K562 (cell line): ENCODE measurements around the gene ACP4. TPM values are rescaled to one million over a fixed set of nuclear protein-coding genes. Genes with fewer than 3 reads are reported as not detected.
A peak's percentile ranks its signal among the peaks of the same experiment; 100 is the strongest.

Experiments
- ATF1 ChIP-seq, 2 experiments: fragments of 450-650 bp in 1 of 2; IDR thresholded peaks; 2 replicates each; pipeline ENCODE4 v1.6.1; 2016; ENCODE audit warnings: missing compliant biosample characterization in 1 of 2, missing genetic modification characterization in 1 of 2
- CCAR2 ChIP-seq: fragments of 200-400 bp; formaldehyde crosslinking; IDR thresholded peaks from 2 replicates; pipeline ENCODE4 v1.6.1; 2017; ENCODE audit warnings: mild to moderate bottlenecking, low read depth, low read length
- CXXC5 ChIP-seq: fragments of 250-450 bp; sonication (Bioruptor Pico); IDR thresholded peaks from 2 replicates; pipeline ENCODE4 v1.8.0; 2022; ENCODE audit warnings: inconsistent platforms, mild to moderate bottlenecking, moderate library complexity
- HNRNPL ChIP-seq: fragments of 200-400 bp; formaldehyde crosslinking; IDR thresholded peaks from 2 replicates; pipeline ENCODE4 v1.6.1; 2017; ENCODE audit warnings: low read depth, mild to moderate bottlenecking, low read length
- KDM5B ChIP-seq: fragments of 200-600 bp; sonication (generic); IDR thresholded peaks from 2 replicates; pipeline ENCODE4 v1.6.1; 2012; ENCODE audit warnings: low read depth, mild to moderate bottlenecking, moderate library complexity, low read length, control low read depth, inconsistent platforms; ENCODE audit not compliant: insufficient replicate concordance
- NCOA2 ChIP-seq, 2 experiments: fragments of 450-650 bp; IDR thresholded peaks; 2 replicates each; pipeline ENCODE4 v1.6.1; 2018; ENCODE audit warnings: mild to moderate bottlenecking in 2 of 2, moderate library complexity in 1 of 2; ENCODE audit not compliant: partially characterized antibody in 2 of 2
- RBM15 ChIP-seq: fragments of 200-400 bp; formaldehyde crosslinking; IDR thresholded peaks from 2 replicates; pipeline ENCODE4 v1.6.1; 2018; ENCODE audit warnings: mild to moderate bottlenecking, low read length, moderate library complexity; ENCODE audit not compliant: insufficient read depth
- SMAD2 ChIP-seq: fragments of 150-350 bp; IDR thresholded peaks from 2 replicates; pipeline ENCODE4 v1.6.1; 2014; ENCODE audit warnings: low read depth, mild to moderate bottlenecking, low read length
- SMAD4 ChIP-seq: fragments of 250-450 bp; sonication (Bioruptor Pico); conservative IDR thresholded peaks from 2 replicates; pipeline ENCODE4 v1.8.0; 2021; ENCODE audit warnings: inconsistent platforms, mild to moderate bottlenecking, moderate library complexity
- SP1 ChIP-seq: sonication (generic); formaldehyde crosslinking; IDR thresholded peaks from 2 replicates; pipeline ENCODE4 v1.8.1; 2022; ENCODE audit warnings: mild to moderate bottlenecking, missing genetic modification reagents
- SUPT5H ChIP-seq: fragments of 450-650 bp; IDR thresholded peaks from 2 replicates; pipeline ENCODE4 v1.6.1; 2016
- ZBTB1 ChIP-seq: sonication (generic); formaldehyde crosslinking; IDR thresholded peaks from 2 replicates; pipeline ENCODE4 v1.8.1; 2023; ENCODE audit warnings: missing genetic modification reagents, low read depth, mild to moderate bottlenecking, borderline replicate concordance
- ZFP36 ChIP-seq: fragments of 150-350 bp; IDR thresholded peaks from 2 replicates; pipeline ENCODE4 v1.6.1; 2018; ENCODE audit warnings: low read length, low read depth; ENCODE audit not compliant: partially characterized antibody
- ZNF143 ChIP-seq: sonication (generic); formaldehyde crosslinking; IDR thresholded peaks from 2 replicates; pipeline ENCODE4 v1.9.0; 2022; ENCODE audit warnings: mild to moderate bottlenecking, missing genetic modification reagents
- ZNF175 ChIP-seq: fragments of 200-800 bp; sonication (Bioruptor generic); IDR thresholded peaks from 2 replicates; pipeline ENCODE4 v1.6.1; 2016; ENCODE audit warnings: low read depth, mild to moderate bottlenecking, missing genetic modification characterization, missing compliant biosample characterization
- ZNF253 ChIP-seq: fragments of 250-450 bp; sonication (Bioruptor Pico); conservative IDR thresholded peaks from 2 replicates; pipeline ENCODE4 v1.6.1; 2021; ENCODE audit warnings: mild to moderate bottlenecking
- ZNF79 ChIP-seq: fragments of 250-450 bp; sonication (Bioruptor Pico); IDR thresholded peaks from 2 replicates; pipeline ENCODE4 v1.4.0; 2020; ENCODE audit warnings: low read depth, mild to moderate bottlenecking, moderate library complexity
- polyA plus RNA-seq, 8 experiments: library from polyadenylated mRNA; depleted of rRNA in 4 of 8; stranded (reverse) in 5 of 8; unstranded in 3 of 8; fragments of >200 nt; fragmentation: Nextera tagmentation in 2 of 8; fragmentation: Illumina TruSeq in 1 of 8; extraction: Ambion mirVana in 2 of 8; extraction: Trizol in 1 of 8; gene quantifications; 2 replicates each; pipeline versions ENCODE4 v1.2.1 to v1.2.3, GENCODE V29; 2011 to 2014; ENCODE audit warnings: inconsistent platforms in 1 of 8, missing spikeins in 1 of 8
- total RNA-seq, 7 experiments: library from RNA; depleted of rRNA in 6 of 7; stranded (reverse); fragments of >200 nt in 6 of 7; fragmentation: Illumina TruSeq in 2 of 7; extraction: Trizol in 2 of 7; gene quantifications; 2 replicates each; pipeline versions ENCODE4 v1.2.1 to v1.2.3, GENCODE V29; 2011 to 2021; ENCODE audit warnings: low replicate concordance in 1 of 7
- TF ChIP-seq, protein P1 (sequence below): sonication (generic); formaldehyde crosslinking; IDR thresholded peaks from 2 replicates; pipeline ENCODE4 v1.8.0; 2023; ENCODE audit warnings: mild to moderate bottlenecking, missing genetic modification reagents
- TF ChIP-seq, protein P2 (sequence below): sonication (generic); formaldehyde crosslinking; IDR thresholded peaks from 2 replicates; pipeline ENCODE4 v1.8.0; 2022; ENCODE audit warnings: mild to moderate bottlenecking, missing genetic modification reagents, borderline replicate concordance
- TF ChIP-seq, protein P3 (sequence below): fragments of 200-400 bp; formaldehyde crosslinking; IDR thresholded peaks from 2 replicates; pipeline ENCODE4 v1.6.1; 2017; ENCODE audit warnings: mild to moderate bottlenecking, low read depth, low read length, moderate library complexity
- TF ChIP-seq, protein P4 (sequence below): sonication (generic); formaldehyde crosslinking; IDR thresholded peaks from 2 replicates; pipeline ENCODE4 v1.9.0; 2022; ENCODE audit warnings: mild to moderate bottlenecking, missing genetic modification reagents

ACP4 gene
- total and polyA plus RNA-seq, 9 of the 15 experiments (the other 6 are each of a cell fraction or from before 2014, with no cell fraction given), result not detected

DNA sequence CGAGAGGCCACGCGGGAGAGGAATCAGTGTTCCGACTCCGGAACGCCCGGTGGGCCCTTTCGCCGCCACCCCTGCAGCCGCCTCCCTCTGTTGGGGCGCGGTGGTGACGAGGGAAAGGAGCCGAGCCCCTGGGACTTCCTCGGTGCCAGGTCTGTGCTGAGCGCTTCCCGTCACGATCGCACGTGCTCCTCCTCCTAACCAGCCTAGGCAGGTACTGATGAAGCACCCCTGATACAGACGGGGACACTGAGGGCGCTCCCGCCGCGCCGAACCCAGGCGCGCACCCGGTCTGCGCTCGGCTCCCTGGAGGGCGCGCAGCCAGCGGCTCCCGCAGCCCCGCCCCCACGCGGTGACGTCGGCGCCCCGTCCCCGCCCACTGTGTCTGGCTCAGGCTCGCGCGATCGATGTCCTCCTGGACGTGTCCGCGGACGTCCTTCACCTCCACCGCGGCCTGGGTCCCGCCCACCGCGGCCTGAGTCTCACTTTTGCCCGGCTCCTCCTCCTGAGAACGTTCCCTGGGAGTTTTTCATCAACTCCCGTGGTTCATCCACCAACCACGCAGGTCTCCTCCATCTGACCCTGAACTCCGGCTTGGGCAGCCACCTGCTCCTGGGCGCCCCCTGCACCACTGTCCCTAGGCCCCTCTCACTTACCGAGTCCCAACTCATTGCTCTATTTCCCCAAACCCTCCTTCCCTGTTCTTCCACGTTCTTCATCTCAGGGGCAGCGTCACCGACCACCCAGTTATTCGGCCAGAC is 45.7 kb downstream of the ACP4 start (continued):
- TF ChIP-seq, protein P1, sequence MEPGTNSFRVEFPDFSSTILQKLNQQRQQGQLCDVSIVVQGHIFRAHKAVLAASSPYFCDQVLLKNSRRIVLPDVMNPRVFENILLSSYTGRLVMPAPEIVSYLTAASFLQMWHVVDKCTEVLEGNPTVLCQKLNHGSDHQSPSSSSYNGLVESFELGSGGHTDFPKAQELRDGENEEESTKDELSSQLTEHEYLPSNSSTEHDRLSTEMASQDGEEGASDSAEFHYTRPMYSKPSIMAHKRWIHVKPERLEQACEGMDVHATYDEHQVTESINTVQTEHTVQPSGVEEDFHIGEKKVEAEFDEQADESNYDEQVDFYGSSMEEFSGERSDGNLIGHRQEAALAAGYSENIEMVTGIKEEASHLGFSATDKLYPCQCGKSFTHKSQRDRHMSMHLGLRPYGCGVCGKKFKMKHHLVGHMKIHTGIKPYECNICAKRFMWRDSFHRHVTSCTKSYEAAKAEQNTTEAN (CRISPR knock-in tag), result no peak
- TF ChIP-seq SMAD4 (CRISPR knock-in tag), result peak; percentile 78
- TF ChIP-seq RBM15, result no peak
- TF ChIP-seq NCOA2 (IDR thresholded peaks at IDR 0.05; ENCODE audit: partially characterized antibody in 2 of 2), result no peak
- no peak for TF ChIP-seq ATF1 (CRISPR knock-in tag; IDR thresholded peaks at IDR 0.05)
- peak; percentile 93 for TF ChIP-seq ATF1 (tag; IDR thresholded peaks at IDR 0.05)
- TF ChIP-seq CXXC5 (CRISPR knock-in tag), result peak; percentile 80
- no peak for TF ChIP-seq ZNF253 (CRISPR knock-in tag)
- TF ChIP-seq SUPT5H, result peak; percentile 76
- TF ChIP-seq, protein P2, sequence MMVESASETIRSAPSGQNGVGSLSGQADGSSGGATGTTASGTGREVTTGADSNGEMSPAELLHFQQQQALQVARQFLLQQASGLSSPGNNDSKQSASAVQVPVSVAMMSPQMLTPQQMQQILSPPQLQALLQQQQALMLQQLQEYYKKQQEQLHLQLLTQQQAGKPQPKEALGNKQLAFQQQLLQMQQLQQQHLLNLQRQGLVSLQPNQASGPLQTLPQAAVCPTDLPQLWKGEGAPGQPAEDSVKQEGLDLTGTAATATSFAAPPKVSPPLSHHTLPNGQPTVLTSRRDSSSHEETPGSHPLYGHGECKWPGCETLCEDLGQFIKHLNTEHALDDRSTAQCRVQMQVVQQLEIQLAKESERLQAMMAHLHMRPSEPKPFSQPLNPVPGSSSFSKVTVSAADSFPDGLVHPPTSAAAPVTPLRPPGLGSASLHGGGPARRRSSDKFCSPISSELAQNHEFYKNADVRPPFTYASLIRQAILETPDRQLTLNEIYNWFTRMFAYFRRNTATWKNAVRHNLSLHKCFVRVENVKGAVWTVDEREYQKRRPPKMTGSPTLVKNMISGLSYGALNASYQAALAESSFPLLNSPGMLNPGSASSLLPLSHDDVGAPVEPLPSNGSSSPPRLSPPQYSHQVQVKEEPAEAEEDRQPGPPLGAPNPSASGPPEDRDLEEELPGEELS (CRISPR knock-in tag), result no peak
- no peak for TF ChIP-seq ZBTB1
- TF ChIP-seq, protein P3, sequence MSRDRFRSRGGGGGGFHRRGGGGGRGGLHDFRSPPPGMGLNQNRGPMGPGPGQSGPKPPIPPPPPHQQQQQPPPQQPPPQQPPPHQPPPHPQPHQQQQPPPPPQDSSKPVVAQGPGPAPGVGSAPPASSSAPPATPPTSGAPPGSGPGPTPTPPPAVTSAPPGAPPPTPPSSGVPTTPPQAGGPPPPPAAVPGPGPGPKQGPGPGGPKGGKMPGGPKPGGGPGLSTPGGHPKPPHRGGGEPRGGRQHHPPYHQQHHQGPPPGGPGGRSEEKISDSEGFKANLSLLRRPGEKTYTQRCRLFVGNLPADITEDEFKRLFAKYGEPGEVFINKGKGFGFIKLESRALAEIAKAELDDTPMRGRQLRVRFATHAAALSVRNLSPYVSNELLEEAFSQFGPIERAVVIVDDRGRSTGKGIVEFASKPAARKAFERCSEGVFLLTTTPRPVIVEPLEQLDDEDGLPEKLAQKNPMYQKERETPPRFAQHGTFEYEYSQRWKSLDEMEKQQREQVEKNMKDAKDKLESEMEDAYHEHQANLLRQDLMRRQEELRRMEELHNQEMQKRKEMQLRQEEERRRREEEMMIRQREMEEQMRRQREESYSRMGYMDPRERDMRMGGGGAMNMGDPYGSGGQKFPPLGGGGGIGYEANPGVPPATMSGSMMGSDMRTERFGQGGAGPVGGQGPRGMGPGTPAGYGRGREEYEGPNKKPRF, result no peak
- no peak for TF ChIP-seq HNRNPL
- TF ChIP-seq ZNF79, result no peak
- TF ChIP-seq, protein P4, sequence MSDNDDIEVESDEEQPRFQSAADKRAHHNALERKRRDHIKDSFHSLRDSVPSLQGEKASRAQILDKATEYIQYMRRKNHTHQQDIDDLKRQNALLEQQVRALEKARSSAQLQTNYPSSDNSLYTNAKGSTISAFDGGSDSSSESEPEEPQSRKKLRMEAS, result peak; percentile 83
- no peak for TF ChIP-seq ZNF175 (CRISPR knock-in tag)
- peak; percentile 91 for TF ChIP-seq KDM5B
- no peak for TF ChIP-seq CCAR2
- TF ChIP-seq SP1, result peak; percentile 33; the same call in 1 of the 2 replicates
- no peak for TF ChIP-seq ZNF143
- TF ChIP-seq ZFP36, result no peak
- TF ChIP-seq SMAD2, result no peak
